GM12875 (cell line): ENCODE measurements around the gene ATP5MC2.
"Not testable (repeated sequence)": the region's sequence is repeated elsewhere in the genome, so short reads cannot be mapped to it uniquely, and the experiment has no call there.

Experiments
- H3K4me3 ChIP-seq: one replicate; pipeline ENCODE4 v1.5.1; 2011; ENCODE audit warnings: low read depth, low read length, control low read depth
- CTCF ChIP-seq: IDR thresholded peaks from 2 replicates; pipeline ENCODE4 v1.5.1; 2011; ENCODE audit warnings: low read depth, mild to moderate bottlenecking, control low read depth, inconsistent platforms, low read length, moderate library complexity, borderline replicate concordance; ENCODE audit not compliant: insufficient read depth

ATP5MC2 gene

GRCh38 chr12:53694756-53695151 lies 18.9 kb upstream of the ATP5MC2 start:
- TF ChIP-seq CTCF, result no peak
- no peak overlapping the region for H3K4me3 ChIP-seq

- no peak overlapping the region for H3K4me3 ChIP-seq
- no peak for TF ChIP-seq CTCF
Measured at GRCh38 chr12:53688134-53688533, 12.3 kb upstream of the ATP5MC2 start.

GRCh38 chr12:53686436-53686835 lies 10.6 kb upstream of the ATP5MC2 start:
- no peak overlapping the region for H3K4me3 ChIP-seq
- no peak for TF ChIP-seq CTCF

- TF ChIP-seq CTCF, result no peak
- no peak overlapping the region for H3K4me3 ChIP-seq
Measured at GRCh38 chr12:53684654-53685220, 8.9 kb upstream of the ATP5MC2 start.

GRCh38 chr12:53683983-53684382 lies 8.1 kb upstream of the ATP5MC2 start:
- H3K4me3 ChIP-seq, result no peak overlapping the region
- no peak for TF ChIP-seq CTCF

- TF ChIP-seq CTCF, result no peak
- H3K4me3 ChIP-seq, result no peak overlapping the region
Measured at GRCh38 chr12:53683494-53683893, 7.6 kb upstream of the ATP5MC2 start.

- H3K4me3 ChIP-seq, result not testable (repeated sequence)
Measured at GRCh38 chr12:53680061-53680460, 4.2 kb upstream of the ATP5MC2 start.

GRCh38 chr12:53677800-53678148 lies 1.9 kb upstream of the ATP5MC2 start:
- H3K4me3 ChIP-seq, result no peak overlapping the region
- TF ChIP-seq CTCF, result no peak
